MG63 (cell line): ENCODE results near the gene BRMS1L. TPM values are rescaled to one million over a fixed set of nuclear protein-coding genes. Genes with fewer than 3 reads are reported as not detected.

Experiments
- DNase-seq: peaks from one replicate; pipeline ENCODE4 v3.0.0-alpha.2; 2020
- H3K27me3 ChIP-seq: fragments of 250-450 bp; sonication (Bioruptor Pico); 2 replicates; pipeline ENCODE4 v1.5.1; 2020; ENCODE audit warnings: mild to moderate bottlenecking, moderate library complexity
- H3K36me3 ChIP-seq: fragments of 250-450 bp; sonication (Bioruptor Pico); 2 replicates; pipeline ENCODE4 v1.5.1; 2020; ENCODE audit warnings: mild to moderate bottlenecking, moderate library complexity
- H3K4me3 ChIP-seq: fragments of 250-450 bp; sonication (Bioruptor Pico); 2 replicates; pipeline ENCODE4 v1.5.1; 2020; ENCODE audit warnings: mild to moderate bottlenecking, moderate library complexity
- H3K9me3 ChIP-seq: fragments of 250-450 bp; sonication (Bioruptor Pico); 2 replicates; pipeline ENCODE4 v1.5.1; 2020; ENCODE audit warnings: mild to moderate bottlenecking, moderate library complexity
- total RNA-seq: library from RNA; depleted of rRNA; stranded (reverse); fragments of >200 nt; shearing (Covaris generic); gene quantifications from 2 replicates; pipeline ENCODE4 v1.2.3, GENCODE V29; 2014; ENCODE audit warnings: low replicate concordance

Gene BRMS1L
- total RNA-seq, 1 experiment from 2014 or later, result 1.4 TPM

DNA sequence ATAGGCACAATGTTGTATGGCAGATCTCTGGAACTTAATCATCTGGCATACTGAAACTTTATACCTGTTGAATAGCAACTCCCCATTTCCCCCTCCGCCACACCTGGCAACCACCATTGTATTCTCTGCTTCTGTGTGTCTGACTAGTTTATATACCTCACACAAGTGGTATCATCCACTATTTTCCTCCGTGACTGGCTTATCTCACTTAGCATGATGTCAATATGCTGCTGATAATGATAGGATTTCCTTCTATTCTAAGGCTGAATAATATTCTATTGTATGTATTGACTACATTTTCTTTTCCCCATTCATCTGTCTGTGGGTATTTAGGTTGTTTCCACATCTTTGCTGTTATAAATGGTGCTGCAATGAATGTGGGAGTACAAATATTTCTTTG, 21.5 kb downstream of the BRMS1L start:
- peaks cover 1% of the 10 kb centered on the region; the same call in 1 of the 2 replicates for H3K9me3 ChIP-seq
- DNase-seq, result no peak

DNA sequence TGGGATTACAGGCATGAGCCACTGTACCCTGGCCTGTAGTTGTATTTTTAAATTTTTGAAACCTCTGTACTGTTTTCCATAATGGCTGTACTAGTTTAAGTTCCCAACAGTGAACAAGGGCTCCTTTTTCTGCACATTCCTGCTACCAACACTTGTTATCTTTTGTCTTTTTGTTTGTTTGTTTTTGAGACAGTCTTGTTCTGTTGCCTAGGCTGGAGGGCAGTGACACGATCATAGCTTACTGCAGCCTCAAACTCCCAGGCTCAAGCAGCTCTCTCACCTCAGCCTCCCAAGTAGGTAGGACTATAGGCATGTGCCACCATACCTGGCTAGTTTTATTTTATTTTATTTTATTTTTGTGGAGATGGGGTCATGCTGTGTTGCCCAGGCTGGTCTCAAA, 23.0 kb downstream of the BRMS1L start:
- H3K4me3 ChIP-seq, result no peak overlapping the region
- no peaks in the 10 kb centered on the region for H3K36me3 ChIP-seq
- no peak for DNase-seq
- no peaks in the 10 kb centered on the region; the same call in 1 of the 2 replicates for H3K9me3 ChIP-seq
- no peaks in the 10 kb centered on the region for H3K27me3 ChIP-seq

More for the DNA sequence above, 21.5 kb downstream of the BRMS1L start:
- no peaks in the 10 kb centered on the region for H3K27me3 ChIP-seq
- no peak overlapping the region for H3K4me3 ChIP-seq
- no peaks in the 10 kb centered on the region for H3K36me3 ChIP-seq

DNA sequence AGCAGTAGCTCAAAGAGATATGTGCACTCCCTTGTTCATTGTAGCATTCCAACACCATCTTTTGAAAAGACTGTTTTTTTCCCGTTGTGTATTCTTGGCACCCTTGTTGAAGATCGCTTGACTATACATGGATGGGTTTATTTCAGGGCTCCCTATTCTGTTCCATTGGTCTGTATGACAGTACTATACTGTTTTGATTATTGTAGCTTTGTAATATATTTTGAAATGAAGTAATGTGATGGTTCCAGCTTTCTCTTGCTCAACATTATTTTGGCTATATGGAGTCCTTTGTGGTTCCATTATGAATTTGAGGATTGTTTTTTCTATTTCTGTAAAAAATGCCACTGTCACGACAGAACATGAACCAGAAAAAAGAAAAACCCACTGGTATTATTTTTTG, 25.7 kb downstream of the BRMS1L start:
- no peaks in the 10 kb centered on the region for H3K36me3 ChIP-seq
- no peak overlapping the region for H3K4me3 ChIP-seq
- no peaks in the 10 kb centered on the region for H3K27me3 ChIP-seq
- H3K9me3 ChIP-seq, result no peaks in the 10 kb centered on the region; the same call in 1 of the 2 replicates
- no peak for DNase-seq

DNA sequence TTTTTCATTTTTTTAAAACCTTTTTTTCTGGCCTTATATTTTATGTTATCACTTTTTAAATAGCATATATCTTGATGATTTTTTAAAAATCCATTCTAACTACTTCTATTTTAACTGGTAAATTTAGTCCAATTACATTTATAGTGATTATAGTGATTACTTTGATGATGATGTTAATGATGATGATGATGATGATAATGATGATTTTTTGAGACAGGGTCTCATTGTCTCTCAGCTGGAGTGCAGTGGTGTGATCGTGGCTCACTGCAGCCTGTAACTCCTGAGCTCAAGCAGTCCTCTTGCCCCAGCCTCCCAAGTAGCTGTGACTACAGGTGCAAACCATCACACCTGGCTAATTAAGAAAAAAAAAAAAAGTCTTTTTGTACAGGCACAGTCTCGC, 27.1 kb downstream of the BRMS1L start:
- H3K27me3 ChIP-seq, result no peaks in the 10 kb centered on the region
- no peak for DNase-seq
- H3K4me3 ChIP-seq, result no peak overlapping the region
- no peaks in the 10 kb centered on the region for H3K36me3 ChIP-seq
- no peaks in the 10 kb centered on the region; the same call in 1 of the 2 replicates for H3K9me3 ChIP-seq

DNA sequence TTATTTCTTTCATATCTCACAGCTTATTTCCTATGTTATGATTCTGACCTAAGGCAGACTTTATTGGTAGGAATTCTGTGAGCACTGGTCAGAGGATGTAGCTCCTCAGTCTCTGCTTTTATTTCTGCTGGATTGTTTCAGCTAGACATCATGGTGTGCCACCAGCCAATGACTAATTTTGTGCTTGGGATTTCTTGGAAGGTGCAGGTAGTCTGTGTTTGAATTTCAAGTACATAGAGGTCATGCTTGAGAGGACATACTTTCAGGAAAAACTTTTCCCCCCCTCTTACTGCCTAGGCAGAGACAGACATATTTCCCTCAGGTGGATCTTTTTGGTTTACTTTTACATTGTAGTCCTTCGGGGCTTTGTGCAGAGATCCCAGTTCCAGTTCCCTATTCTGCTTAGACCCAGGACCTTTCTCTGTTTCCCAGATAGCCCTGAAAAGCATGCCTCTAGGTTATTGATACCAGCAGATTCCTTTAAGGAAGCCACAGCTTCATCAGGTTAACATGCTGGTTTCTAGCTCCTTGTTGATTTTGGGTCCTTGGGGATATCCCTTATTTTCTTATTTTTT, 28.6 kb downstream of the BRMS1L start:
- no peaks in the 10 kb centered on the region for H3K27me3 ChIP-seq
- H3K36me3 ChIP-seq, result no peaks in the 10 kb centered on the region
- H3K9me3 ChIP-seq, result no peaks in the 10 kb centered on the region; the same call in 1 of the 2 replicates
- no peak for DNase-seq
- no peak overlapping the region for H3K4me3 ChIP-seq

DNA sequence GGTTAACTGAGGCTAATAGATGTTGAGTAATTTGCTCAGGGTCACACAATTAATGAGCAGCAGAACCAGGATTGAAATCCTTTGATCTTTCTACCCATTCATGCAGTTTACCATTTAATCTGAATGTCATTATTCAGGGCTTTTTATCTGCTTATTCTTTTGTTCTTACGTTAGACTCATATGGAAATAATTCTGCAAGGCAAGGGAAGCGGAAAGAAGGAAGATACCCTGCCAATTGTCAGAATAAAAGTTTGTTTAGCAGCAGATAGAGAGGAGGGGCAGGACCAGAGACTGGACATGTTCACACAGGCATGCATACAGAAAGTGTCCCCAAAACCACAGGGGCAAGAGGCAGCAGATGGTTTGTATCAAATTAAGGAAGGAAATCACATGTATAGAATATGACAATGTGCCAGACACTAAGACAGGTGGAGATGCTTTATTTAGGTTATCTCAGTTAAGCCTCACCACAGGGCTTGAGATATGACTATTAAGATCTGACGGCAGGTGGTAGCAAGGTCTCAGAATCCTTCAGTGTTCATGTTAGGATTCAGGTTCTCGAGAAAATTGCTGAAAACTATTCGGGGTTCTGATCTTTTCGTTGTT, 29.8 kb downstream of the BRMS1L start:
- no peak for DNase-seq
- H3K27me3 ChIP-seq, result no peaks in the 10 kb centered on the region
- no peaks in the 10 kb centered on the region; the same call in 1 of the 2 replicates for H3K9me3 ChIP-seq
- H3K36me3 ChIP-seq, result no peaks in the 10 kb centered on the region
- H3K4me3 ChIP-seq, result no peak overlapping the region

DNA sequence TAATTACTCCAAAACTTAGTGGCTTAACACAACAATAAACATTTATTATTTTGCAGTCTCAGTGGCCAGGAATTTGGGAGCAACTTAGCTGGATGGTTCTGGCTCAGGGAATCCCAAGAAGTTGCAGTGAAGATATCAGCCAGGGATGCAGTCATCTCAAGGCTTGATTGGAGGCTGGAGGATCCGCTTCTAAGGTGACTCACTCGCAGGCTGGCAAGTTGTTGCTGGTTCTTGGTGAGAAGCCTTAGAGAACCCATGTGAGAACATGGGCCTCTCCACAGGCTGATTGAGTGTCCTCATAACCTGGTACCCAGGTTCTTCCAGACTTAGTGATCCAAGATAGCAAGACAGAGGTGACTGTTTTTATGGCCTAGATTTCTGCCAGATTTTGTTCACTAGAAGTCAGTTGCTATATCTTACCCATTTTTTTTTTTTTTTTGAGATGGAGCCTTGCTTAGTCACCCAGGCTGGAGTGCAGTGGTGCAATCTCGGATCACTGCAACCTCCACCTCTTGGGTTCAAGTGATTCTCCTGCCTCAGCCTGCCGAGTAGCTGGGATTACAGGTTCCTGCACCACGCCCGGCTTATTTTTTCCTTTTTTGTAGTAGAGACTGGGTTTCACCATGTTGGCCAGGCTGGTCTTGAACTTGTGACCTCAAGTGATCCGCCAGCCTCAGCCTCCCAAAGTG, 32.5 kb downstream of the BRMS1L start:
- no peaks in the 10 kb centered on the region for H3K27me3 ChIP-seq
- H3K4me3 ChIP-seq, result no peak overlapping the region
- H3K9me3 ChIP-seq, result no peaks in the 10 kb centered on the region
- H3K36me3 ChIP-seq, result no peaks in the 10 kb centered on the region
- DNase-seq, result peak; percentile 43

DNA sequence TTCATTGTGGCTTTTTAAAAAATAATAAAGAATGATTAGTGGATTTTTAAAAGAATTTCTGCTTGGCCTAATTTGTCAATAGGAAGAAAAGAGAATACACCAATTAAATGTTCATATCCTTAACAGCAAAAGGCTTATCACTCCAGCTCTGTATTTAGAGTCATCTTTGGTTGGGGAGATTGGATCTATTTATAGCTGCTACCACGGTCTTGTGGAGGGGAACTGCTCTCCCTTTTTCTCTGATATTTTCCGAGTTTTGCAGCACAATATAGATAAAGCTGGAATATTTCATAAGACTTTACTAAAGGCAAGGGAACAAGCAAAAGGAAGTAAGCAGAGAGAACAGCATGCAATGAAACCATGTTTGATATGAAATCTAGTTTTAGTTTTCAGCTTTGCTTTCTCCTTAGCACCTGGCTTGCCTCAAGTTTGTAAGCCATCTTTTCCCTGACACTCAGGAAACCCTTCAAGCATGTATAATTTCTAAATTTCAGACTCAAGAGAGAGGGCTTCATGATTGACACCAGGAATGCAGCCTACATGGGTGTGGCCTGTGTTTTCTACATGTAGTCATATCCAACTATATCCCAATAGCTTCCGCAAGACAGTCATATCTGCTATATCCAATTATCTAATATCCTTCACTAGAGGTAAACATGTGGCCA, 35.2 kb downstream of the BRMS1L start:
- Histone ChIP-seq H3K4me3 (no peak overlapping the region), H3K36me3 (no peaks in the 10 kb centered on the region), H3K9me3 (no peaks in the 10 kb centered on the region), H3K27me3 (no peaks in the 10 kb centered on the region)
- no peak for DNase-seq

DNA sequence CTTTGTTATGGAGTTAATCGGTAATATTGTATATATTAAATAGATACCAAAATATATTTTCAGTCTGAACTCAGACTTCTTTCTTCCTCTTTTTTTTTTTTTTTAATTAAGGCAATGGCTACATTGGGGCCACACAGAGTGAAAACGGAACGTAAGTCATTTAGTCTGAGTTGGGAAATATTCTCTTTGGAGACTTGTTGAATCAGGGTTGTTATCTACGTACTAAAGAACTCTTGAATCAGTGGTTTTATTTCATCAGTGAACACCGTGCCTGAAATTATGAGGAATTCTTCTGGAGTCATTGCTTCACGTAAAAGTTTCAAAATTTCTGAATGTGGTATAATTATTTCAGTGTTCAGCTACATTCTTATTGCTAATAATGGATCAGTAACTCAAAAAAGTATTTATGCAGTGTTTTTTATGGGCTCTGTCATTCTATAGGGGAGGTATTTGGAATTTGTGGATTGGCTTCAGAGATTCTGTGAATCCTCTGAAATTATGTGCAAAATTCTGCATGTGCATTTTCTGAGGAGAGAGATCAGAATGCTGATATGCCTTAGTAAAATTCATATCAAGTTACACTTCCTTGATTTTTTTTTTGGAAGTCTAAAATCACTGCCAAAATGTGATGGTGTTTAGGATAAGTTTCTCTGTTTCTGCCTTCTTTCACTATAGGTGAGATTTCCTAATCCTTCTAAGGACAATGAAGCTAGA, 39.6 kb downstream of the BRMS1L start:
- no peak overlapping the region for H3K4me3 ChIP-seq
- H3K27me3 ChIP-seq, result no peaks in the 10 kb centered on the region
- DNase-seq, result no peak
- H3K36me3 ChIP-seq, result no peaks in the 10 kb centered on the region
- no peaks in the 10 kb centered on the region for H3K9me3 ChIP-seq

DNA sequence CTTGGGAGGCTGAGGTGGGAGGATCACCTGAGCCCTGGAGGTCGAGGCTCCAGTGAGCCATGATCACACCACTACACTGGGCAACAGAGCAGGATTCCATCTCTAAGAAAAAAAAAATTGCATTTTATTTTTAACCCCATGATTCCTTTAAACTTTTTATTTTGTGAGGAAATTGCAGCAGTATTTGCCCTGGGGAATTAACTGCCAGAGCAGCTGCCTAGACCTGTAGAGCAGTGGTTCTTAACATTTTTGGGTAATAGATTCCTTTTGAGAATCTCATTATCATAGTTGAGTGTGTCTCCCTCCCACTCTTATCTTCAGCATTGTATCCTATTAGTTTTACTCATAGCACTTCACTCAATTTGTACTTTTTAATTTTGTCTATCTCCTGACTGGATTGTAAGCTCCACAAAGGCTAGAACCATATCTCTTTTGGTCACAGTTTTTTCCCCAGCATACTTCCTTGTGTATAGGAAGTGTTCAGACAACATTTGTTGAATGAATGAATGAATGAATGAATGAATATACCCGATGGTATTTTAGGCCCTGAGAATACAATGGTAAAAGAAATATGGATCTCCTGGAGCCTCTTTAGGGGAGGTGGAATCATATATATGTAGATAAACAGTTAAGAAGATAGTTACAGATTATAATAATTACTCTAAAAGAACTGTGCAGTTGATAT, 40.6 kb downstream of the BRMS1L start:
- H3K36me3 ChIP-seq, result no peaks in the 10 kb centered on the region
- H3K27me3 ChIP-seq, result no peaks in the 10 kb centered on the region
- DNase-seq, result no peak
- no peak overlapping the region for H3K4me3 ChIP-seq
- no peaks in the 10 kb centered on the region for H3K9me3 ChIP-seq

DNA sequence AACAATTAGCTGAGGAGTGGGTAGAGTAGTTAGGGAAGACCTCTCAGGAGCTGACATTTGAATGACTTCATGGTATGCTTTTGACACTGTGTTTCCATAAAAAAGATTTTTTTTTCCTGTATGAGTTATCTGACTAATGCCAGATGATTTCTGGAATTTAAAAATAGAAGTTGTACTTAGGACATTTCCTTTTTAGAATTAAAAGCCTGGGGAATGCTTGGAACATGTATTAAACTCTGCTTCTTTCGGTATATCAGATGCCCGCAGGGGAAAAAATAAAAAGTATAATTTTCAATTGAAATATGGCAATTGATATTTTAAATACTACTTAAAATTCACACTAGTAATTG, 41.1 kb downstream of the BRMS1L start:
- Histone ChIP-seq H3K9me3 (no peaks in the 10 kb centered on the region), H3K4me3 (no peak overlapping the region), H3K27me3 (no peaks in the 10 kb centered on the region), H3K36me3 (no peaks in the 10 kb centered on the region)
- DNase-seq, result no peak

DNA sequence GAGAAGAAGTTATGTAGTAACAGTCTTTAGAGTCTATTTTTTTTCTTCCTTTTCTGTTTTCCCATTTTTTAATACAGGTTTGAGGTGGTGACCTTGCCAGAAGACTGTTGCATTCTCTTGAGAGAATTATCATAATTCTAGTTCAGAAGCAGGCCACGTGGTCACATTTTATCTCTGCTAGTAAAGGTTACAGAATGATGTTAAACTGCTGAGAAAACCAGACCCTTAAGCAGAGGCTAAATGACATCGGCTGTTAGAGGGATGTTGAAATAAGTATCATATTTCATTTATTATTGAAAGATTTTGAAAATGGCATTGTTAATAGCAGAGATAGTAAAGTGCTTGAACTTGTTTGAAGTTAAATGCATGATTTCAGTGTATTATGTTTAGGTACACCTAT, 49.2 kb downstream of the BRMS1L start:
- no peak for DNase-seq

DNA sequence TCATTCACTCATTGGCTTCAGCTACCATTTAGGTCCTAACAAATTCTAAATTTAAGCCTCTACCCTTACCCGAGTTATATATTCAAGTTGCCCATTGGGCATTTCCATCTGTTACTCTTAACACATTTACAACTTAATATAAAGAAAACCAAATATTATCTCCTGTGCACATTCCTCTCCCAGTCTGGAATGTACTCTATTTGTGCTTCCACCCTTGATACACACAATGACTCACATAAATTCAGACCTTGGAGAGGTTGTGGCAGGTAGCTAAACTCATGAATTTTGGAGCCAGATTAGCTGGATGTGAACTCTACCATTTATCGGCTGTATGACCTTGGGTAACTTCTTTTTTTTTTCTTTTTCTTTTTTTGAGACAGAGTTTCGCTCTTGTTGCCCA, 51.1 kb downstream of the BRMS1L start:
- Histone ChIP-seq H3K4me3 (no peak overlapping the region), H3K9me3 (no peaks in the 10 kb centered on the region), H3K36me3 (no peaks in the 10 kb centered on the region), H3K27me3 (no peaks in the 10 kb centered on the region)
- DNase-seq, result no peak

More for the DNA sequence above, 49.2 kb downstream of the BRMS1L start:
- H3K36me3 ChIP-seq, result no peaks in the 10 kb centered on the region
- no peaks in the 10 kb centered on the region for H3K27me3 ChIP-seq
- no peaks in the 10 kb centered on the region for H3K9me3 ChIP-seq
- H3K4me3 ChIP-seq, result no peak overlapping the region

DNA sequence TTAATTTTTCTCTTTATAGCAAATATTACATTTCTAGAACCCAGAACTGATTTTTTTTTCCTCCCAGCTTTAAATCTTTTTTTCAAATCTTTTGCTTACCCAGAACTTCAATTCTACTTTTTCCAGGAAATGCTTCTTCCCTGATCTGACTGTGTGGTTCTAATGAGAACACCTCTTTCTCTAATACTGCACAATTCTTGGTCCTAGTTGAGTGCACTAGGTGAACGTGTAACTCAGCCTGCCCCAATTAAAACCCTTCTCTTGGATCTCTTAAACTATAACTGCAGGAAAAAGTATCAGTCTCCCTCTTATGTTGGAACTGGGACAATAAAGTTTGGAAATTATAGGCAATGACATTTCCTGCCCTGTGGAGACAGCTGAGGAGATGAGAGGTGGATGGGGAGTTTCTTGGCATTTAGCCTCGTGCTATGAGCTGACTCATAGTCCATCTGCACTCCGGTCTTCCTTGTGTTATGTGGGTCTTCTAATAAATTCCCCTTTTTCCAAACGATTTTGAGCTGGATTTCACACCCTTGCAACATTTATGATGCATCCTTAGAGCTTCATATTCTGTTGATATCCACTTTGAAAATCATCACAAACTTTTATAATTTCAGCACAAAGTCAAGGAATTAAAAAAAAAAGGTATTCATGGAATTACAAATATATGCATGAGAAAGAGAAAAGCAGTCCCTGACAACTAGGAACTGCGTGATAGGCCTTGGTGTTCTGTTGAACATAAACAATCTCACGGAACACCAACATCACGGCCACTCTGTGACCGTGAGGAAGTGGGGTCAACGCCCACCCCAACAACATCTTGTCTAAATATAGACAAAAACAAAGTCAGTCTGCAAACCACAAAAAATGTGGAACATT, 52.4 kb downstream of the BRMS1L start:
- Histone ChIP-seq H3K4me3 (no peak overlapping the region), H3K27me3 (no peaks in the 10 kb centered on the region), H3K9me3 (no peaks in the 10 kb centered on the region), H3K36me3 (no peaks in the 10 kb centered on the region)
- peak; percentile 68 for DNase-seq

DNA sequence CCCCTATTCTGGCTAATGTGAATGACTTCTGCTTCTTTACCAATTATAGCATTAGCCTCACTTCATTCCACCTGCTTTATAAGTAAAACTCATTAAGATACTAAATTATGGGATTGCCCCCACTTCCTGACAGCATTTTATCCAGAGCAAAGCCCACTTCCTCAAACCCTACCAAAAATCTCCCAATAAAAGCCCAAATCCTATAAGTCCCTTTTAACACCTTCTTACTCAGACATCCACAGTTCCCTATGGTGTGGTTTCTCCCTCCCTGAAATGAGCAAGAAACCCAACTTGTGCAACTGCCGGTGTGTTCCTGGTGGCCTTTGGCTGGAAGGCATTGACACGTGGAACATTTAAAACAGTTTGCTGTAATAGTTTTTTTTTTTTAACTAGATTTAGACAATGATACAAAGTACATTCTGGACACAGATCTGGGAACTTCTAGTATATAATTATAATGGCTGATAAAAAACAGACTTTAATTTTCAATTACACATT, 53.1 kb downstream of the BRMS1L start:
- Histone ChIP-seq H3K9me3 (no peaks in the 10 kb centered on the region), H3K27me3 (no peaks in the 10 kb centered on the region), H3K36me3 (no peaks in the 10 kb centered on the region), H3K4me3 (no peak overlapping the region)
- no peak for DNase-seq
